ENCODE measurements around the gene PPP1R3A. TPM values are rescaled to one million over a fixed set of nuclear protein-coding genes. Genes with fewer than 3 reads are reported as not detected.

PPP1R3A gene
- not detected in 2 replicates for total RNA-seq
- total RNA-seq (2013) = 1.3 TPM
- polyA plus RNA-seq = not detected in 2 replicates
- not detected in 2 replicates for polyA minus RNA-seq

GRCh38 chr7:113918946-113919345, at the start of gene PPP1R3A:
PPP1R3A (minus strand) TSS chr7:113919009; CDS start chr7:113918996, 13 bp downstream.
- POLR2A ChIA-PET = no interaction called here

GRCh38 chr7:113963356-113963755, 44.5 kb upstream of the PPP1R3A start:
- no peaks in the 10 kb centered on the region for H3K27me3 ChIP-seq (replicated peaks in 1 of 4; ENCODE audit: control extremely low read depth in 1 of 4, control insufficient read depth in 3 of 4, insufficient read depth in 4 of 4, low read length in 3 of 4)
- Mint-ChIP-seq H3K27ac (no peak overlapping the region), H3K27me3 (no peaks in the 10 kb centered on the region), H3K9me3 (ENCODE audit: insufficient read depth) (peaks cover 2% of the 10 kb centered on the region), H3K4me3 (no peak overlapping the region), H3K4me1 (no peaks in the 10 kb centered on the region)
- no peak overlapping the region for H3K4me2 ChIP-seq (replicated peaks; ENCODE audit: low read depth, low read length, poor library complexity, severe bottlenecking)
- ChIA-PET CTCF (no interaction called here), POLR2A (no interaction called here)
- TF ChIP-seq EZH2 (IDR thresholded peaks at IDR 0.05; ENCODE audit: borderline replicate concordance, insufficient read depth, low read depth, low read length, poor library complexity, severe bottlenecking) (no peak), CTCF (IDR thresholded peaks at IDR 0.05) (no peak)
- ATAC-seq (ENCODE audit: low read depth) = no peak
- intact Hi-C loops (cut with micrococcal nuclease) = no loop called here
- H2AFZ ChIP-seq (ENCODE audit: insufficient read depth, low read depth, low read length, poor library complexity, severe bottlenecking) = no peak overlapping the region
- no peaks in the 10 kb centered on the region for H3K79me2 ChIP-seq (ENCODE audit: control insufficient read depth, insufficient read depth, low read length)
- peaks cover 0 to 6% (median 3%) of the 10 kb centered on the region in 3 donors for H3K9me3 ChIP-seq (ENCODE audit: control extremely low read depth in 1 of 3, control insufficient read depth in 2 of 3, insufficient read depth in 1 of 3, low read length in 2 of 3)
- no peak overlapping the region for H3K4me3 ChIP-seq (ENCODE audit: control extremely low read depth in 1 of 5, extremely low read depth in 1 of 5, insufficient read depth in 1 of 5, low read depth in 2 of 5, low read length in 4 of 5)
- H4K20me1 ChIP-seq (ENCODE audit: control insufficient read depth, insufficient read depth, low read length, poor library complexity, severe bottlenecking) = no peaks in the 10 kb centered on the region
- H3K9ac ChIP-seq (ENCODE audit: low read length) = no peak overlapping the region
- H3K27ac ChIP-seq (ENCODE audit: low read length in 2 of 2) = no peak overlapping the region
- H3K36me3 ChIP-seq (replicated peaks in 1 of 2; ENCODE audit: control extremely low read depth in 1 of 2, control insufficient read depth in 1 of 2, extremely low read depth in 1 of 2, insufficient read depth in 2 of 2, low read length in 1 of 2) = no peaks in the 10 kb centered on the region
- WGBS (ENCODE audit: insufficient coverage) = no CpG with 5 or more reads among the region's 2 CpGs
- no peaks in the 10 kb centered on the region for H3K4me1 ChIP-seq (ENCODE audit: control insufficient read depth in 2 of 2, insufficient read depth in 2 of 2, low read length in 2 of 2)
- DNase-seq = no peak

More at GRCh38 chr7:113918946-113919345, at the start of gene PPP1R3A:
- no CpG with 5 or more reads among the region's 2 CpGs for WGBS (ENCODE audit: insufficient coverage)
- Histone ChIP-seq H3K4me3 (ENCODE audit: control extremely low read depth in 1 of 5, extremely low read depth in 1 of 5, insufficient read depth in 1 of 5, low read depth in 2 of 5, low read length in 4 of 5) (no peak within 1 kb of the TSS), H3K4me2 (replicated peaks; ENCODE audit: low read depth, low read length, poor library complexity, severe bottlenecking) (no peak within 1 kb of the TSS), H3K9ac (ENCODE audit: low read length) (no peak within 1 kb of the TSS), H4K20me1 (ENCODE audit: control insufficient read depth, insufficient read depth, low read length, poor library complexity, severe bottlenecking) (no peaks in the 10 kb centered on the region), H3K27me3 (replicated peaks in 1 of 4; ENCODE audit: control extremely low read depth in 1 of 4, control insufficient read depth in 3 of 4, insufficient read depth in 4 of 4, low read length in 3 of 4) (no peaks in the 10 kb centered on the region), H3K4me1 (ENCODE audit: control insufficient read depth in 2 of 2, insufficient read depth in 2 of 2, low read length in 2 of 2) (no peaks in the 10 kb centered on the region), H3K79me2 (ENCODE audit: control insufficient read depth, insufficient read depth, low read length) (no peaks in the 10 kb centered on the region), H3K9me3 (ENCODE audit: control extremely low read depth in 1 of 3, control insufficient read depth in 2 of 3, insufficient read depth in 1 of 3, low read length in 2 of 3) (no peaks in the 10 kb centered on the region), H3K36me3 (replicated peaks in 1 of 2; ENCODE audit: control extremely low read depth in 1 of 2, control insufficient read depth in 1 of 2, extremely low read depth in 1 of 2, insufficient read depth in 2 of 2, low read length in 1 of 2) (no peaks in the 10 kb centered on the region), H3K27ac (ENCODE audit: low read length in 2 of 2) (no peak within 1 kb of the TSS), H2AFZ (ENCODE audit: insufficient read depth, low read depth, low read length, poor library complexity, severe bottlenecking) (no peak within 1 kb of the TSS)
- Mint-ChIP-seq H3K9me3 (ENCODE audit: insufficient read depth) (no peaks in the 10 kb centered on the region), H3K4me1 (no peaks in the 10 kb centered on the region), H3K27me3 (no peaks in the 10 kb centered on the region), H3K4me3 (no peak within 1 kb of the TSS), H3K27ac (no peak within 1 kb of the TSS)
- no peak for DNase-seq
- CTCF ChIA-PET = no interaction called here
- no peak for ATAC-seq (ENCODE audit: low read depth)
- intact Hi-C loops (cut with micrococcal nuclease) = no loop called here
- TF ChIP-seq EZH2 (IDR thresholded peaks at IDR 0.05; ENCODE audit: borderline replicate concordance, insufficient read depth, low read depth, low read length, poor library complexity, severe bottlenecking) (no peak), CTCF (IDR thresholded peaks at IDR 0.05) (no peak)

All from B cell (primary cell).